ENCODE data around the gene ALG9. TPM values are rescaled to one million over a fixed set of nuclear protein-coding genes. Genes with fewer than 3 reads are reported as not detected.

ALG9 gene
- total RNA-seq, 1 donor from 2014 or later: 44.0 TPM

- H3K9me3 Mint-ChIP-seq: no peaks in the 10 kb centered on the region
- H3K36me3 Mint-ChIP-seq: peaks cover 31% of the 10 kb centered on the region
- DNase-seq (ENCODE audit: extremely low spot score, unreplicated experiment): no peak
- H3K4me3 Mint-ChIP-seq: peak overlapping the region; percentile 39
- no peak overlapping the region for H3K27ac Mint-ChIP-seq
- no peaks in the 10 kb centered on the region for H3K27me3 Mint-ChIP-seq
- TF ChIP-seq CTCF (conservative IDR thresholded peaks at IDR 0.05): peak; percentile 16
- H3K4me1 Mint-ChIP-seq (ENCODE audit: unreplicated experiment): peaks cover 20% of the 10 kb centered on the region
Observed at GRCh38 chr11:111762981-111763643, 108.3 kb downstream of the ALG9 start.

- TF ChIP-seq CTCF (conservative IDR thresholded peaks at IDR 0.05): no peak
- Mint-ChIP-seq H3K27ac (no peak overlapping the region), H3K4me3 (no peak overlapping the region), H3K27me3 (no peaks in the 10 kb centered on the region), H3K36me3 (peaks cover 37% of the 10 kb centered on the region), H3K4me1 (ENCODE audit: unreplicated experiment) (peaks cover 20% of the 10 kb centered on the region), H3K9me3 (no peaks in the 10 kb centered on the region)
- no peak for DNase-seq (ENCODE audit: extremely low spot score, unreplicated experiment)
Observed at GRCh38 chr11:111762526-111762925, 108.9 kb downstream of the ALG9 start.

GRCh38 chr11:111761036-111761435, 110.3 kb downstream of the ALG9 start:
- Mint-ChIP-seq H3K36me3 (peaks cover 45% of the 10 kb centered on the region), H3K4me3 (no peak overlapping the region), H3K27me3 (no peaks in the 10 kb centered on the region), H3K4me1 (ENCODE audit: unreplicated experiment) (peaks cover 13% of the 10 kb centered on the region), H3K27ac (no peak overlapping the region), H3K9me3 (no peaks in the 10 kb centered on the region)
- no peak for DNase-seq (ENCODE audit: extremely low spot score, unreplicated experiment)
- no peak for TF ChIP-seq CTCF (conservative IDR thresholded peaks at IDR 0.05)

GRCh38 chr11:111759778-111760407, 111.5 kb downstream of the ALG9 start:
- Mint-ChIP-seq H3K4me3 (no peak overlapping the region), H3K9me3 (no peaks in the 10 kb centered on the region), H3K4me1 (ENCODE audit: unreplicated experiment) (peaks cover 10% of the 10 kb centered on the region), H3K36me3 (peaks cover 43% of the 10 kb centered on the region), H3K27ac (no peak overlapping the region), H3K27me3 (no peaks in the 10 kb centered on the region)
- no peak for DNase-seq (ENCODE audit: extremely low spot score, unreplicated experiment)
- no peak for TF ChIP-seq CTCF (conservative IDR thresholded peaks at IDR 0.05)

GRCh38 chr11:111759376-111759775, 112.0 kb downstream of the ALG9 start:
- no peak for TF ChIP-seq CTCF (conservative IDR thresholded peaks at IDR 0.05)
- H3K27me3 Mint-ChIP-seq: no peaks in the 10 kb centered on the region
- peaks cover 5% of the 10 kb centered on the region for H3K4me1 Mint-ChIP-seq (ENCODE audit: unreplicated experiment)
- no peak overlapping the region for H3K4me3 Mint-ChIP-seq
- H3K27ac Mint-ChIP-seq: no peak overlapping the region
- H3K9me3 Mint-ChIP-seq: no peaks in the 10 kb centered on the region
- DNase-seq (ENCODE audit: extremely low spot score, unreplicated experiment): no peak
- peaks cover 40% of the 10 kb centered on the region for H3K36me3 Mint-ChIP-seq

Measured in type B pancreatic cell (in vitro differentiated cells).